Astrocyte (in vitro differentiated cells and primary cell): ENCODE measurements around the gene MAFF. TPM values are rescaled to one million over a fixed set of nuclear protein-coding genes. Genes with fewer than 3 reads are reported as not detected.

Experiments used
- DNase-seq: peaks from one replicate; pipeline ENCODE4 v3.0.0-alpha.2; 2010; ENCODE audit warnings: low read depth
- FAIRE-seq: peaks from 2 replicates; lab custom pipeline; 2011; peaks lifted over from hg19 to GRCh38; lab: Jason Lieb, UNC
- H2AFZ ChIP-seq: 2 replicates; pipeline ENCODE4 v1.6.0; 2012; ENCODE audit warnings: low read depth, low read length, inconsistent platforms
- H3K27ac ChIP-seq: 2 replicates; pipeline ENCODE4 v1.5.1; 2011; ENCODE audit warnings: low read depth, low read length, inconsistent platforms
- H3K27me3 ChIP-seq: 2 replicates; pipeline ENCODE4 v1.6.0; 2011; ENCODE audit warnings: low read length, inconsistent platforms; ENCODE audit not compliant: insufficient read depth
- H3K36me3 ChIP-seq: 2 replicates; pipeline ENCODE4 v1.5.1; 2011; ENCODE audit warnings: low read length, inconsistent platforms; ENCODE audit not compliant: insufficient read depth
- H3K4me1 ChIP-seq: 2 replicates; pipeline ENCODE4 v1.5.1; 2011; ENCODE audit warnings: low read length, inconsistent platforms; ENCODE audit not compliant: insufficient read depth
- H3K4me2 ChIP-seq: 2 replicates; pipeline ENCODE4 v1.6.0; 2012; ENCODE audit warnings: low read length, inconsistent platforms
- H3K4me3 ChIP-seq: 2 replicates; pipeline ENCODE4 v1.5.1; 2011; ENCODE audit warnings: low read depth, mild to moderate bottlenecking, low read length, inconsistent platforms; ENCODE audit not compliant: insufficient read depth
- H3K79me2 ChIP-seq: 2 replicates; pipeline ENCODE4 v1.6.0; 2012; ENCODE audit warnings: mild to moderate bottlenecking, low read length, inconsistent platforms; ENCODE audit not compliant: insufficient read depth
- H3K9ac ChIP-seq: 2 replicates; pipeline ENCODE4 v1.6.0; 2012; ENCODE audit warnings: mild to moderate bottlenecking, low read length, inconsistent platforms
- H3K9me3 ChIP-seq: 2 replicates; pipeline ENCODE4 v1.5.1; 2012; ENCODE audit warnings: low read depth, mild to moderate bottlenecking, low read length, inconsistent platforms; ENCODE audit not compliant: insufficient read depth
- H4K20me1 ChIP-seq: 2 replicates; pipeline ENCODE4 v1.6.0; 2012; ENCODE audit warnings: low read length, inconsistent platforms; ENCODE audit not compliant: insufficient read depth
- H3K27ac Mint-ChIP-seq: one replicate; pipeline ENCODE4 v1.8.0; 2021; ENCODE audit warnings: mild to moderate bottlenecking, mixed read lengths; ENCODE audit not compliant: unreplicated experiment
- H3K27me3 Mint-ChIP-seq: one replicate; pipeline ENCODE4 v1.8.0; 2021; ENCODE audit warnings: low read depth, mixed read lengths; ENCODE audit not compliant: unreplicated experiment
- H3K36me3 Mint-ChIP-seq: one replicate; pipeline ENCODE4 v1.8.0; 2021; ENCODE audit warnings: low read depth, mixed read lengths; ENCODE audit not compliant: unreplicated experiment
- H3K4me1 Mint-ChIP-seq: one replicate; pipeline ENCODE4 v1.8.0; 2021; ENCODE audit warnings: low read depth, mixed read lengths; ENCODE audit not compliant: unreplicated experiment
- H3K4me3 Mint-ChIP-seq: one replicate; pipeline ENCODE4 v1.8.0; 2021; ENCODE audit warnings: mild to moderate bottlenecking, moderate library complexity, mixed read lengths; ENCODE audit not compliant: unreplicated experiment
- H3K9me3 Mint-ChIP-seq: one replicate; pipeline ENCODE4 v1.8.0; 2021; ENCODE audit warnings: mild to moderate bottlenecking, mixed read lengths; ENCODE audit not compliant: unreplicated experiment
- CTCF ChIP-seq: IDR thresholded peaks from 2 replicates; pipeline ENCODE4 v1.5.1; 2011; ENCODE audit warnings: low read depth, mild to moderate bottlenecking, inconsistent platforms, low read length, moderate library complexity; ENCODE audit not compliant: insufficient read depth
- EZH2 ChIP-seq: IDR thresholded peaks from 2 replicates; pipeline ENCODE4 v1.6.1; 2012; ENCODE audit warnings: mild to moderate bottlenecking, low read length, inconsistent platforms; ENCODE audit not compliant: insufficient read depth
- total RNA-seq: library from RNA; stranded (reverse); gene quantifications from 2 replicates; pipeline ENCODE4 v1.2.1, GENCODE V29; 2021

The MAFF gene
- total RNA-seq, 1 donor from 2014 or later = 18.2 TPM

- Histone ChIP-seq H2AFZ (no peak overlapping the region), H3K27ac (no peak overlapping the region), H3K4me3 (no peak overlapping the region), H3K9ac (no peak overlapping the region), H3K36me3 (no peaks in the 10 kb centered on the region), H3K4me1 (peaks cover 32% of the 10 kb centered on the region), H3K4me2 (no peak overlapping the region), H3K9me3 (no peaks in the 10 kb centered on the region), H3K79me2 (no peaks in the 10 kb centered on the region), H3K27me3 (no peaks in the 10 kb centered on the region), H4K20me1 (no peaks in the 10 kb centered on the region)
- Mint-ChIP-seq H3K27me3 (peaks cover 9% of the 10 kb centered on the region), H3K27ac (peak overlapping the region; percentile 41), H3K36me3 (peaks cover 12% of the 10 kb centered on the region), H3K4me1 (peaks cover 6% of the 10 kb centered on the region), H3K9me3 (no peaks in the 10 kb centered on the region), H3K4me3 (no peak overlapping the region)
- TF ChIP-seq CTCF = no peak
- no peak for TF ChIP-seq EZH2
- no peak for FAIRE-seq
- DNase-seq = no peak
These were observed 28.2 kb upstream of the MAFF start for GRCh38 chr22:38173641-38173906.

GRCh38 chr22:38174626-38175025 lies 27.2 kb upstream of the MAFF start:
- H3K79me2 ChIP-seq = no peaks in the 10 kb centered on the region
- no peak for FAIRE-seq

More at GRCh38 chr22:38174626-38175025, 27.2 kb upstream of the MAFF start:
- H3K4me1 ChIP-seq = peaks cover 34% of the 10 kb centered on the region
- H3K9ac ChIP-seq = no peak overlapping the region
- H4K20me1 ChIP-seq = no peaks in the 10 kb centered on the region
- peaks cover 8% of the 10 kb centered on the region for H3K36me3 Mint-ChIP-seq
- no peak overlapping the region for H3K4me3 Mint-ChIP-seq
- DNase-seq = no peak
- peaks cover 11% of the 10 kb centered on the region for H3K4me1 Mint-ChIP-seq
- no peak overlapping the region for H3K4me2 ChIP-seq
- no peaks in the 10 kb centered on the region for H3K27me3 ChIP-seq
- TF ChIP-seq EZH2 (no peak), CTCF (no peak)
- H3K27ac Mint-ChIP-seq = no peak overlapping the region
- no peaks in the 10 kb centered on the region for H3K9me3 Mint-ChIP-seq
- no peak overlapping the region for H2AFZ ChIP-seq
- H3K36me3 ChIP-seq = no peaks in the 10 kb centered on the region
- H3K27me3 Mint-ChIP-seq = peaks cover 3% of the 10 kb centered on the region
- H3K4me3 ChIP-seq = no peak overlapping the region
- no peaks in the 10 kb centered on the region for H3K9me3 ChIP-seq
- no peak overlapping the region for H3K27ac ChIP-seq
